Stimulated activated CD8-positive, alpha-beta memory T cell treated with anti-CD3 and anti-CD28 coated beads, Interleukin-4, amount 100 ng/mL, for 48 hours (primary cell): ENCODE results near the gene TEX51.
A peak's percentile ranks its signal among the peaks of the same experiment; 100 is the strongest.

Experiments
- DNase-seq: peaks from one replicate; pipeline ENCODE4 v3.0.0-alpha.2; 2020

The TEX51 gene

DNA sequence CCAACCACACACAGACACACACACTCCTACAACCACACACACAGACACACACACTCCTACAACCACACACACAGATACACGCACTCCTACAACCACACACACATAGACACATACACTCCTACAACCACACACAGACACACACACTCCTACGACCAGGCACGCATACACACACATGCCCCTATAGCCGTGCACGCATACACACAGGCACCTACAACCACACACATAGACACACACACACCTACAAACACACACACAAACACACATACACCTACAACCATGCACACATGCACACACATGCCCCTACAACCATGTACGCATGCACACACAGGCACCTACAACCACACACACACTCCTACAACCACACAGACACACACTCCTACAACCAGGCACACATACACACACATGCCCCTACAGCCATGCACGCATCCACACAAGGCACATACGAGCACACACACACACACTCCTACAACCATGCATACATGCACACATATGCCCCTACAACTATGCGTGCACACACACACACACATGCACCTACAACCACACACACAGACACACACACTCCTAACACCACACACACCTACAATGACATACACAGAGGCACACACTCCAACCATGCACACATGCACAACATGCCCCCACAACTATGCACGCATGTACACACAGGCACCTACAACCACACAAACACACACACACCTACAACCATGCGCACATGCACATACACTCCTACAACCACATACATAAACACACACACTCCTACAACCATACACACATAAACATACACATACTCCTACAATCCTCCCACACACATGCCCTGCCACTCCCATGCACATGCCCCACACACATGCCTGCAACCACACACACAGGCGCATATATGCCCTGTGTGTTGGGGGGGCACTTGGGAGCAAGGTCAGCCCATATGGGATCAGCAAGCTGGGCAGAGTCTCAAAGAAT is 19.1 kb upstream of the TEX51 start:
- DNase-seq = no peak

DNA sequence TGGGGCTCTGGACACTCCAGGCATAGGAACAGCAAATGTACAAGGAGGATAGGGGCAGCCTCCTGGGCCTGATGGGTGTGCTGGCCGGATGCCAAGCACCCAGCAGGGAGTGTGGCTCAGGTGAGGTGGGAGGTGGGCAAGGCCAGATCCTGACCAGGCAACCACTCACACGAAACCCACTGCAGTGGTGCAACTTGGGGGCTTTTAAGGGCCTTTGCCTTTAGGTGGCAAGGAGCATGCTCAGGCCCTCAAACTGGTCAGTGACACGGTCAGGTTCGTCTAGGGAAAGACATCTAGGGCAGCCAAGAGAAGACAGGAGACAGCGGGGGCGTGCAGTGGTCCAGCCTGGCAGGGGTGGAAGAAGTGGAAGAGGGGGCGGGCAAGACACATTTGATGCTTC is 18.4 kb upstream of the TEX51 start:
- DNase-seq = peak; percentile 14

DNA sequence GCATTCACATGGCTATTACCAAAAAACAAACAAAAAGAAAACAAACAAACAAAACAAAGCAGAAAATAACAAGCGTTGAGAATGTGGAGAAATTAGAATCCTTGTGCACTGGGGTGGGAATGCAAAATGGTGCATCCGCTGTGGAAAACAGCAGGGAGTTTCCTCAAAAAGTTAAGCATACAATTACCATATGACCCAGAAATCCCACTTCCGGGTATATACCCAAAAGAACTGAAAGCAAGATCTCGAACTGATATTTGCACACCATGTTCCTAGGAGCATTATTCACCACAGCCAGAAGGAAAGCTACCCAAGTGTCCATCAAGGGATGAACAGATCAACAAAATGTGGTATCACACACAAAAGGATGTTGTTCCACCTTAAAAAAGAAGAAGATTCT is 17.9 kb upstream of the TEX51 start:
- DNase-seq = no peak

DNA sequence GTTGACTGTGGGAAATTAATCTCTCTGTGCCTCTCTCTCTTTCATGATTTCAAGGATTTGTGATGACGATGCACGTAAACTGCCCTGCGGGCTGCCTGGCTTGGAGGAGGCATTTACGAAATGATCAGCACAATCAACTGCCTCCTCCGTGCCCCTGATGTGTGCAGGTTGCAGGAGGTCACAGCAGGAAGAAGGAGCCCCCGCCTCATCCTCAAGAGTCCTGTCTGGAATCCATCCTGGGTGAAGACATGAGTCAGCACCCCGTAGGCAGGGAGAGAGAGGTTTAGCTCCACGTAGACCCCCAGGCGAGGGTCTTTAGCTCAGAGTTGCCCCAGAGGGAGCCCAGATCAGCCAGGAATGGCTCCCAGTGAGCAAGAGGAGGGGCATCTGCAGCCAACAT is 17.1 kb upstream of the TEX51 start:
- DNase-seq = peak; percentile 8

DNA sequence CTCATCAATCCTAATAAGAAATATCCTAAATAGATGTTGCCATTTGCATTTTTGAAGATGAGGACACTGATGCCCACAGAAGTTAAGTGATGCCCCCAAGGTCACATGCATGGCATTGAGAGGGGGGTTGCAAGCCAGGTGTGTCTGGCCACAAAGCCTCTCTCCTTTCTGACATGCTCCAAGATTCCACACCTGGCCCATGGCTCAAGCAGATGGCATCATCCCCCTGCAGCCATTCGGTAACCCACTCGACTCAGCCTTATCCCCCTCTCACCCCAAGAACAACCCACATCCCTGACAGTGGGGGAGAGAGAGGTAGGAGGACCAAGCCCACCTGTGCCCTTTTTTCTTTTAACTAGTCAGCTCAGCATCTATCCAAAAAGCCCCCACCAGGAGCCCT is 16.5 kb upstream of the TEX51 start:
- DNase-seq = no peak

DNA sequence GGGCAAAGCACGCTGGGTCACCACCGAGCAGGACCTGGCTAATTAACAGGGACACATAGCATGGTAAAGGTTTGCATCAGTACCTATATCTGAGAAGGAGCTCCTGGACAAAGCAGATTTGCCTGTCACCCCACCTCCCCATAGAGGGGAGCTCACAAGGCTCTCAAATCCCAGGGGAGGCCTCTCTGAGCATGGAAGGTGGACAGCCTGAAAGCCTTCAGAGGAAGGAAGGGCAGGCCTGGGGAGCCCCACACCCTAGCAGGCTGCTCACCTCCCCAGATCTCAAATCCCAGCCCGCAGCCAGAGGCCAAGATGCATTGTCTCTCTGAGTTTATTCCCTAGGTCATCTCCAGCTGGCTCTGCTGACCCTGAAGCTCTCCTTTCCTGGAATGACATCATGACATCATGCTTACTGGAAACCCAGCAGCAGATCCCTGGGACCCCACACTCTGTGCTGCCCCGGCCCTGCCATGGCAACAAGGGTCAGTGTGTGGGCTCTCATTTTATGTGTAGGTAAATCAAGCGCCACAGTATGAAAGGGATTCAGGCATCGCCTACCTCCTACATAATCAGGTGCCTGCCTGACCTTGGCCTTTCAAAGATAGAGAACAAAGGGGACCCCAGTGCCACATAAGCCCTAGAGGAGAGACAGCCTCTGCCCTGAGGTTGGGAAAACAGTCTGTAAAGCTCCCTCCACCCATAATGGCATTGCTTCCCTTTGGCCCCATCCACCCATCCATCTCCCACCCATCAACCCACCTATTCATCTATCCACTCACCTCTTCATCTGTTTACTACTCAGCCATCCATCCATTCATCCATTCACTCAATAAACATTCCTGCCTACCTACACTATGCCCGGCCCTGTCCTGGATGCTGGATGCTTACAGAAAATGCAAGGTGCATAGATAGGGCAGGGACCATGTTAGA is 15.7 kb upstream of the TEX51 start:
- peak; percentile 14 for DNase-seq

DNA sequence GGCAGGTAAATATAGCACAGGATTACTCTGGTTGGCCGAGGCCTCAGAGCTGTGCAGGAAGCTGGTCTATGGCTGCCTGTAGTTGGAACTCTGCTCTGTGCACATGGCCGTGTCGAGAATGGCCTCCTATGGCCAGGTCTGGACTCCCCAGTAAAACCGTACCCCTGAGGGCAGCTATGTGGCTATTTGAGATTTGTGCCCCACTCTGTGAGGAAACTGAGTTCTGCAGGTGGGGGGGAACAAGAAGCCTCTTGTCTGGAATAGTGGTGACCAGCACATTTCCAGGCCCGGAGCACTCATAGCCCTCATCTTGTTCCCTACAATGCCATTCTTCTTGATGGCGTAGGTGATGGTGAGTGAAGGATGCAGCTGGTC is 15.0 kb upstream of the TEX51 start:
- DNase-seq = peak; percentile 10

DNA sequence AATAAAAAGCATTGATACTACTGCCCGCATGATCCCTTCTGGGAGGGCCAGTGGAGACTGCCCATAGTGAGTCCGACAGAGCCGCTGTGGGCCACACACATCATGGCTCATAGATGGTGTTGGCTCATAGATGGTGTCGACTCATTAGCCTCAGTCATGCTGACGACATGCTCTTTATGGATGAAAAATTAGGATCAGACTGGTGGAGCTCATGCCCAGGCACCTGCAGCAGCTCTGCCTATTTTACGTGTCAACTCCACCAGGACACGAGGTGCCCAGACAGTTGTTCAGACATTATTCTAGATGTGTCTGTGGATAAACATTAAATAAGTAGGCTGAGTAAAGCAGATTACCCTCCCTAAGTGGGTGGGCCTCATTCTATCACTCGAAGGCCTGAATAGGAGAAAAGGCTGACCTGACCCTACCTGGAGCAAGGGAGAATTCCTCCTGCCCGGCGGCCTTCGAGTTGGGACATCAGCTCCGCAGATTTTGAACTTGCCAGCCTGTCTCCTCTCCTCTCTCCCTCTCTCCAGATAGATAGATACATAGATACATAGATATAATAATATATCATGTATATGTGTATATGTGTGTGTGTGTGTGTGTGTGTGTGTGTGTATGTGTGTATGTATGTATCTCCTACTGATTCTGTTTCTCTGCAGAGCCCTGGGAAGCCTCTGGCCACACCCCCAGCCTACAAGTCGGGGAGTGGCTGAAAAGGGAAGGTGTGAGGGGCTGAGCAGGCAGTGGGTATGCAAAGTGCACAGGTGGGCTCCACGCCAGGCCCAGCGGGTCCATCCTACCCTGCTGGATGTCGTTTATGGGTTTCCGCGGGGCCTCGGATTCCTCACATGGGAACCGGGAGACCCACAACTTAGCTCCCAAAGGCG is 13.6 kb upstream of the TEX51 start:
- DNase-seq = peak; percentile 10

DNA sequence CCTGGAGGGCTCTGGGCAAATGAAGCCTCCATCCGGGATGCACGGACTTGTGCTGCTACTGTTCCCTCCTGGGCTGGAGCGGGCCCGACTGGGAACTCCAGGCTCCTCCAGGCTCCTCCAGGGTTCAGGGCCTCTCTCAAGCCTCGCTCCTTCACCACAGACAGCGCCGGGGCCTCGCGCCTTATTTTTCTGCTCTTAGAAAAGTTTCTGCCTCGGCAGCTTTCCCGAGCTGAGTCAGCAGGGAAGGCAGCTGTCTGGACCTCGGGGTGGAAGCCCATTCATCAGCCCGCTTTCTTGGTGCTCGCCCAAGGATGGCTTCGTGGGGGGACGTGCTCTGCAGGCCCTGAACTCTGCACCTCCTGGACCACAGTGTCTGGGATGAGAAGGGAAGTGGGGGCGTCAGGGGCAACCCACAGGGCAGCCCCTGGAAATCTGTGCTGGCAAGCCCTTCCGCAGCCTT is 12.9 kb upstream of the TEX51 start:
- no peak for DNase-seq

DNA sequence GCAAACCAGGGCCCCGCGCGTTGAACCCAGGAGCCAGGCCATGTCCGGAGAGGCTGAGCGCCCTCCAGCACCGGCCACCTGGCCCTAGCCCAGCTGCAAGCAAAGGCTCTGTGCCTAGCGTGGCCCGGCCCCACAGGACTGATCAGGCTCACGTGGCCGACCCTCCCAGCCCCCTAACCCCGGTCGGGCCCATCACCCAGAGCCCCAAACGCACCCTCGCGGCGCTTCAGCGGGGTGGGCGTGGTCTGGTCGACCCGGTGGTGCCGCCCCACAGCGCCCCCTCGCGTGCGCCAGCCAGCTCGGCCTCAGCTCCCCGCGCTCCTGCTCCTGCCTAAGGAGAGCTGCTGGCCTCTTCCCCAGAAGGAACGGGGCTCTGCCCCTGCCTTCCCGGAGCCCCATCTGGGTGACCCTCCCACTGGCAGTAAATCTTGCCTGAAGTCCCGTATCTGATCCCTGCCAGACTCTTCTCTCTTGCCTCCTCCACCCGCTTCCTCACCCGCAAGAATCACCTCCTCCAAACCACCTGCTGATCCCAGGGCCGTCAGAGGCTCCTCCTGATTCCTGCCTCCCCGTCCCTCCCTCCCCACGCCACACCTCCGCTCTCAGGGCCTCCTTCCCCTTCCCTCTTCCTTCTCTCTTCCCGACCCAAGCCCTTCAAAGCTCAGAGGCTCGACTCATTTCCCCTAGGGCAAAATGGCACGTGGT is 12.3 kb upstream of the TEX51 start:
- DNase-seq = peak; percentile 81

DNA sequence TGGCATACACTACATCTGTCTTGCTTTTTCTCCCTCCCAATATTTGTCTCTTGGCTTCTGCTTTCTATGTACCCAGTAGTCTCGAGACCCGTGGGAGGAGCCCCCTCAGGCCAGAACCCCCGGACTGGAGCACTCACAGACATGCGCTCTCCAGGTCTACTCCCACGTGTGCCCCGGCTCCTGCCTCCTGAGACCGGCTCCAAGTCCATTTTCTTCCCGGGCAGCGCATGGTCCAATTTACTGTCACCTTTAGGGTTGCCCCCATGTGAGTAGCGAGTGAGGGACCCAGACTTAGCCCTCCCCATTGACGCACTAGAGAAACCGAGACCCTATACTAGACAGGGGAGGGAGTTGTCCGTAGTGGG is 11.8 kb upstream of the TEX51 start:
- DNase-seq = peak; percentile 18

DNA sequence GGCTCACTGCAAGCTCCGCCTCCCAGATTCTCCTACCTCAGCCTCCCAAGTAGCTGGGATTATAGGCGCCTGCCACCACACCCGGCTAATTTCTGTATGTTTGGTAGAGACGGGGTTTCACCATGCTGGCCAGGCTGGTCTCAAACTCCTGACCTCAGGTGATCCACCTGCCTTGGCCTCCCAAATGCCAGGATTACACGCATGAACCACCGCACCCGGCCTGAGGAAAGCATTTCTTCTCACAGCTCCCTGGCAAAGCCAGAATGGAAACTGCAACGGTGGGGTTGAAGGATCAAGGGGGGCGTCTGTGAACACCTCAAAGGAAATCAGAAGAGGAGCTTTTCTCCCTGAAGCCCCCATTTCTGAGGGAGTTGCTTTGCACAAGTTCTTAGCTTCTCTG is 11.2 kb upstream of the TEX51 start:
- DNase-seq = peak; percentile 10

DNA sequence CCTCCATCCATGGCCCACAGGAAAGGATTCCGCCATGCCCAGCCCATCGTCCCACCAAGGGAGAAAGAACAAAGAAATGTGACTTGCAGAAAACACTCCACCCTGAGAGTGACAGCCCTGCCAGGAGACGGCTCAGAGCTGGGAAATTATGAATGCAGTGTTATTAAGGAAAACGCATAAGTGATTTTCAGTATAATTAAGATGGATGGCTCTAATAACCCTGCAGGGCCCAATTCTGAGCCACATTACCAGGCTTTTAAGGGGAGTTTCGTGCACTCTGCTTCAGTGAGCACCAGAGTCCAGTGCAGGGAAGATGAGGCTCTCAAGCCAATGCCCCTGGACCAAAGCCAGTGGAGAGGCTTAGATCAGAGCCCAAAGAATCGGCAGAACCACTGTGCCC is 10.6 kb upstream of the TEX51 start:
- DNase-seq = peak; percentile 15

DNA sequence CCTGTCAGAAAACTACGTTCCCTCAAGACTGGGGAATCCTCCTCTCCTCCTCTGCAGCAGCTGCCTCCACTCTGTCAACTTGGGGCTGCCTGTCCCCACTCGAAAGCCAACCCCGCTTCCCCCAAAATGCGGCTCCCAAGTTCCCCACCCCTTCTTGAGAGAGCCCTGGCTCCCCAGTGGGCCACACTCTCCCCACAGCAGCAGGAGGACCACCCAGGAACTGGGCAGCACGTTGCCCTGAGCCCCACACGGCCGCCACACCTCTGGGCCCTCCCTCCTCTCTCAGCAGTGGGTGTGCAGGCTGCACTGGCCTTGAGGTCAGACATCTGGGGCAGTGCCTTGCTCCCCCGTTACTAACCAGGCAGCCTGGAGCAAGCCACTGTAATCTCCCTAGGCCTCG is 9.6 kb upstream of the TEX51 start:
- no peak for DNase-seq

DNA sequence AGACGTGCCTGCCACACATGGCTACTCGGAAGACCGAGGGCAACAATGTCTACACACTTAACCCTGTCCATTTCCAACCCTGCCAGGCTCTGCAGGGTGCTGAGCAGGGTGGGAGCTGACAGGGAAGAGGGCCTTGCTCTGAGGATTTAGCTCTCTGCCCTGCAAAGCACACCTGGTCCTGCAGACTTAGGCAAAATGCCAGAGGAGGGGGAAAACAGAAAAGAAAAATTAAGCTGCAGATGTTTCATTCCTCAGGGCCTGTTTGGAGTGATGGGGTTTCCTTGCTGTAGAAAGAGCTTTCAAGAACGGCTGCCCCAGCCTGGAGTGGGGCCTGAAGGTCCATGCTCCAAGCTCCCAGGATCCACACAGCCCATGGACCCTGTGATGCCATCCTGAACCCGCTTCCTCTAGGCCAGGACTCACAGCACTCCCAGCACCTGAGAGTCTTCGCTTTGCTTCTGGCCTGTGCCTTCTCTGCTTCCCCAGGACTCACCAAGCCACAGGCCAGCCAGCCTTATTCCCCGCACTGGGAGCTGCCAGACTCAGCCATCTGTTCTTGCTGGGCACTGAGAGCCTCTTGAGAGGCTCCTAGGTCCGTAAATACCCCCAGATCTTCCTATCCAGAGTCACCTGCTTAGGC is 9.1 kb upstream of the TEX51 start:
- peak; percentile 11 for DNase-seq

DNA sequence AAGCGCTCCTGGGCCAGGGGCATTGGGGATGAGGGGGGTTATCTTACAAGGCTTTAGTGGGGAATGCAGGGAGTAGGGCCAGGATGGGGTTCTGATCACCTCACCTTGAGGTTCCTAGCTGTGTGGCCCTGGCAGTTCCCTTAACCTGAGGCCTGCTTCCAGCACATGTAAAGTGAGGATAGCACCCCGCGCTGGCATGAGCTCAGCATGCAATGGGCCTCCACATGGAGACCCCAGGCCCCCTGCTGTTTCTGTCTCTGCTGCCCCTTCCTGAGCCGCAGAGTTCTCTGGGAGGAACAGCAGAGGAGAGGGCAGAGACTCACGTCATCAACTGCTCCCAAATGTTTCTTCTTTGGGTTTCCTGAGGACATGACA is 8.6 kb upstream of the TEX51 start:
- DNase-seq = no peak

DNA sequence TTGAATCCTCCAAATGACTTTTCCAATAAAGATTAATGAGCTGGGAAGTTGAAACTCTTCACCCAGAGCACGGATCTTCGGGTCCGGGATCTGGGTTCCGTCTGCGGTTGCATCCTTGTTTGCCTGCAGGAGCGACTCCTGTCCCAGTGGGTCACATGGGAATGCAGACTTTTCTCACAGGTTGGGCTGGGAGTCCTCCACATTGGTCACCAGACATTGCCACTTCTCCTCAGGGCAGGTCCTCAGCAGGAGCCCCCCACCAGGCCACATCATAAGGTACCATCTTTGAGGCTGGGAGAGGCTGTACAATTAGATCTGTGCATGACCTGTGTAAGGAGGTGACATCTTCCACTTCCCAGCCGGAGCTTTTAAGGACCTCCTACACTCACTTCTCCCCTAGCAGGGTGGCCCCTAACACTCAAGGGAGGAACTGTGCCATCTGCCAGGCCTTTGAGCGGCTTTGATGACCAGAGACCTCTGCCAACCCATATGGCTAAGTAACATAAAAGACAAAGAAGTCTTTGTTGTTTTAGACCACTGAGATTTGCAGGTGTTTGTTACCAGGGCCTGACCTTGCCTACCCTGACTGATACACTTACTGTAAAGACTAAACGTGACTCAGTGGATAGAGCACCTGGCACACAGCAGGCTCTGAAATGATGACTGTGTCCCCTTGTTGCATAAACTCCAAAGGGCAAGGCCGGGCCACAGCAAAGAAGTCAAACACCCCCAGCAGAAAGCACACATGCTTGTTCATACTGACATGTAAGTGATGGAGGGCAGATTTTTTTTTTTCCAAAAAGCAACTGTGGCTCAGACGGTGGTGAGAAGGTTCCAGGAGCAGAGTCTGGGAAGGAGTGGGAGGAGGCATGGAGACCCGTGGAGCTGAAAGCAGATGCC is 7.9 kb upstream of the TEX51 start:
- DNase-seq = peak; percentile 7

DNA sequence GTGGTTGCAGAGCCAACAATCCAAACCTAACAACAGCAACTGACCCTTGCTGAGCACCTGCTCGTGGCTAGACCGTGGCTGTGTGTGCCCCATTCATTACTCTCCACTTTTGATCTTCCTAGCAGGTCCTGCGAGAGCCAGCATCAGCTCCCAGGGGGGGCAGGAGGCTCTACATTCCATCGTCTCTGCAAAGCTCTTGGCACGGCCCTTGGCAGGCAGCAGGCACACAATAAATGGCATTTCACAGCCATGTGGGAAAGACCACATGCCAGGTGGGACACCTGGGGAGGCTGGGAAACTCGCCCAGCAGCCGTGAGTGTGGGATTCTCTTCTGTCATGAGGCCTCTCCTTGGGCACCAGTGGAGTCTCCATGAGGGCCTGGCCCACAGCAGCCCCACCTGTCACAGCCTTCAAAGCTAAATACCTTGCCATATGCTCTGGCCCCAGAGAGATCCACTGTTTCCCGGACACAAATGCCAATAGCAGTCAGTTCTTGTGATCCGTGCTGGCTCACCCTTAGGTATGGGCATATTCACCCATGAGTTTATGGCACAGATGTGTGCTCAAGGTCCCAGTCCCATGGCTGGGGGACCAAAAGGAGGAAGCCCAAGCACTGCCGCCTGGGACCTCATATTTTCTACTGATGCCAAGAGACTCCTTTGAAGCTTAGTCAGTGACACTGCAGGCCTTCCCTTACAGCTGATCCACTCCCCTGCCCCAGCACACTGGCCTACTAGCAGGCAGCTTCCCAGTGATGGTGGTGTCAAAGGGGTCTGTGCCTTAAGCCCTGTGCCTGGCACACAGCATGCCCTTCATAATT is 6.8 kb upstream of the TEX51 start:
- peak; percentile 14 for DNase-seq

DNA sequence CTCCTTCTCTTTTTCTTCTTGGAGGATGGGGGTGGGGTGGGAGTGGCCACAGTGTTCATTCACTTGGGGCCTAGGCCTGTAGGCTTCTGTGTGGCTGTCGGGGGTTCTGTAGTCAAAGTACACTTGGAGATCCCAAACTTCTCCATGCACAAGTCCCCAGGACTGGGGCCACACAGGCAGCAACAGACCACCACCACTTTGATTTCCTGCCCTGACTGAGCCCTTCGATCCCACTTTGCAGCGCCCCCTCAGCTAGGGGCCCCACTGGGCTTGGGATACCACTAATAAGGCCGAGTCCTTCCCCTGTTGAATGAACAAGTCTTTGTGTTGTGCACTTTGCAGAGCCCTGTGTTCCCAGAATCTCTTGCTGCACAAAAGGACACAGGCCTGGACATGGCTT is 5.5 kb upstream of the TEX51 start:
- DNase-seq = no peak

DNA sequence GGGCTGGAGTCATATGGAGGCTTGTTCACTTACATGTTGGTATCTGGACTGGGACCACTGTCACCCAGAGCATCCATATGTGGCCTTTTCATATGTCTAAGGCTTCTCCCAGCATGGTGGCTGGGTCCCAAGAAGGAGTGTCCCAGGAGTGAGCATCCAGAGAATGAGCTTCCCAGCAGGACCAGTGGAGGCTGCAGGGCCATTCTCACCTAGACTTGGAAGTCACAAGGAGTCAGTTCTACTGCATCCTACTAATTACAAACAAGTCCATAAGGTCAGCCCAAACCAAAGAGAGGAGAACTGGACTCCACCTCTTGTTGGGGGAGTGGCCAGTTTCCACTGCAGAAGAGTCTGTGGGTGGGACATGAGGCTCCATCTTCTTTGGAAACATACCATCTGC is 5.1 kb upstream of the TEX51 start:
- no peak for DNase-seq
